Colon (tissue), 2 donors: ENCODE results near the gene DSG3.

Source experiments
- FAIRE-seq: peaks from 2 replicates; lab custom pipeline; 2012; peaks lifted over from hg19 to GRCh38; lab: Jason Lieb, UNC
- donor health status: control.
- donor health status: control.

The DSG3 gene

GRCh38 chr18:31436825-31437224, 10.7 kb upstream of the DSG3 start:
- FAIRE-seq, result no peak

GRCh38 chr18:31438402-31438801, 9.1 kb upstream of the DSG3 start:
- FAIRE-seq, result no peak

- FAIRE-seq, result no peak
Observed at GRCh38 chr18:31439807-31440325, 7.7 kb upstream of the DSG3 start.

- no peak for FAIRE-seq
Observed at GRCh38 chr18:31440787-31441186, 6.8 kb upstream of the DSG3 start.

GRCh38 chr18:31441493-31441892, 6.0 kb upstream of the DSG3 start:
- no peak for FAIRE-seq

GRCh38 chr18:31444142-31444541, 3.4 kb upstream of the DSG3 start:
- no peak for FAIRE-seq

GRCh38 chr18:31445908-31446307, 1.6 kb upstream of the DSG3 start:
- FAIRE-seq, result no peak

GRCh38 chr18:31446854-31447253, 687 bp upstream of the DSG3 start:
- FAIRE-seq, result no peak

GRCh38 chr18:31450409-31450808, 2.9 kb downstream of the DSG3 start:
- FAIRE-seq, result no peak

- no peak for FAIRE-seq
Observed at GRCh38 chr18:31451625-31452024, 4.1 kb downstream of the DSG3 start.

GRCh38 chr18:31454066-31454708, 6.6 kb downstream of the DSG3 start:
- FAIRE-seq, result no peak

GRCh38 chr18:31469629-31470028, 22.1 kb downstream of the DSG3 start:
- no peak for FAIRE-seq

- FAIRE-seq, result no peak
Observed at GRCh38 chr18:31478688-31479087, 31.1 kb downstream of the DSG3 start.

- no peak for FAIRE-seq
Observed at GRCh38 chr18:31482051-31482450, 34.5 kb downstream of the DSG3 start.

- no peak for FAIRE-seq
Observed at GRCh38 chr18:31483396-31483795, 35.9 kb downstream of the DSG3 start.

- FAIRE-seq, result no peak
Observed at GRCh38 chr18:31484461-31484860, 36.9 kb downstream of the DSG3 start.

GRCh38 chr18:31486165-31486564, 38.6 kb downstream of the DSG3 start:
- FAIRE-seq, result no peak

- FAIRE-seq, result no peak
Observed at GRCh38 chr18:31487246-31488015, 39.9 kb downstream of the DSG3 start.

GRCh38 chr18:31489311-31489710, 41.8 kb downstream of the DSG3 start:
- no peak for FAIRE-seq

GRCh38 chr18:31490387-31490786, 42.8 kb downstream of the DSG3 start:
- no peak for FAIRE-seq

GRCh38 chr18:31490833-31491232, 43.3 kb downstream of the DSG3 start:
- FAIRE-seq, result no peak

- FAIRE-seq, result no peak
Observed at GRCh38 chr18:31491586-31491985, 44.0 kb downstream of the DSG3 start.

- FAIRE-seq, result no peak
Observed at GRCh38 chr18:31492671-31493070, 45.1 kb downstream of the DSG3 start.

- no peak for FAIRE-seq
Observed at GRCh38 chr18:31493171-31493570, 45.6 kb downstream of the DSG3 start.
